Memory B cell (primary cell): ENCODE measurements around the gene DTWD1.

ENCODE experiments used
- ATAC-seq: fragments of 150-1000 bp; cut with Tn5 transposase; 2 replicates; pipeline ENCODE4 v1.10.0; 2021; ENCODE audit warnings: low read depth, mild to moderate bottlenecking, moderate library complexity
- DNase-seq, 2 donors: peaks; one replicate each; pipeline ENCODE4 v3.0.0; 2022; ENCODE audit warnings: low spot score in 2 of 2
- H3K27ac Mint-ChIP-seq: one replicate; pipeline ENCODE4 v1.8.0; 2022; ENCODE audit warnings: mild to moderate bottlenecking, moderate library complexity, mixed read lengths
- H3K27me3 Mint-ChIP-seq: one replicate; pipeline ENCODE4 v1.8.0; 2022; ENCODE audit warnings: mixed read lengths
- H3K36me3 Mint-ChIP-seq: one replicate; pipeline ENCODE4 v1.8.0; 2022; ENCODE audit warnings: mild to moderate bottlenecking, mixed read lengths
- H3K4me1 Mint-ChIP-seq: one replicate; pipeline ENCODE4 v1.8.0; 2022; ENCODE audit warnings: mixed read lengths
- H3K4me3 Mint-ChIP-seq: one replicate; pipeline ENCODE4 v1.8.0; 2022; ENCODE audit warnings: mild to moderate bottlenecking, moderate library complexity, mixed read lengths
- H3K9me3 Mint-ChIP-seq: one replicate; pipeline ENCODE4 v1.8.0; 2022; ENCODE audit warnings: mixed read lengths

Gene DTWD1

GRCh38 chr15:49622561-49622960 is 1.7 kb downstream of the DTWD1 start:
- no peak for DNase-seq
- peaks cover 2% of the 10 kb centered on the region for H3K9me3 Mint-ChIP-seq
- peaks cover 13% of the 10 kb centered on the region for H3K4me1 Mint-ChIP-seq
- no peak overlapping the region for H3K27ac Mint-ChIP-seq
- no peak overlapping the region for H3K4me3 Mint-ChIP-seq
- H3K27me3 Mint-ChIP-seq = no peaks in the 10 kb centered on the region
- peaks cover 17% of the 10 kb centered on the region for H3K36me3 Mint-ChIP-seq
- no peak for ATAC-seq

- H3K36me3 Mint-ChIP-seq = peaks cover 15% of the 10 kb centered on the region
- H3K4me3 Mint-ChIP-seq = no peak overlapping the region
- H3K4me1 Mint-ChIP-seq = peaks cover 13% of the 10 kb centered on the region
- peaks cover 2% of the 10 kb centered on the region for H3K9me3 Mint-ChIP-seq
- DNase-seq (no peak), ATAC-seq (no peak)
- no peak overlapping the region for H3K27ac Mint-ChIP-seq
- no peaks in the 10 kb centered on the region for H3K27me3 Mint-ChIP-seq
These were observed 3.2 kb downstream of the DTWD1 start for GRCh38 chr15:49624056-49624455.

GRCh38 chr15:49625460-49626036 is 4.7 kb downstream of the DTWD1 start:
- Mint-ChIP-seq H3K4me3 (no peak overlapping the region), H3K4me1 (peaks cover 10% of the 10 kb centered on the region), H3K27ac (no peak overlapping the region), H3K27me3 (no peaks in the 10 kb centered on the region), H3K9me3 (peaks cover 2% of the 10 kb centered on the region), H3K36me3 (peaks cover 19% of the 10 kb centered on the region)
- no peak for ATAC-seq
- DNase-seq = no peak

GRCh38 chr15:49627407-49627877 is 6.6 kb downstream of the DTWD1 start:
- no peak for DNase-seq
- H3K27ac Mint-ChIP-seq = no peak overlapping the region
- no peaks in the 10 kb centered on the region for H3K4me1 Mint-ChIP-seq
- peaks cover 19% of the 10 kb centered on the region for H3K36me3 Mint-ChIP-seq
- no peaks in the 10 kb centered on the region for H3K27me3 Mint-ChIP-seq
- H3K9me3 Mint-ChIP-seq = peaks cover 2% of the 10 kb centered on the region
- no peak for ATAC-seq
- no peak overlapping the region for H3K4me3 Mint-ChIP-seq

- no peak for ATAC-seq
These were observed 7.5 kb downstream of the DTWD1 start for GRCh38 chr15:49628379-49628778.

GRCh38 chr15:49637857-49638256 is 17.0 kb downstream of the DTWD1 start:
- Mint-ChIP-seq H3K4me1 (no peaks in the 10 kb centered on the region), H3K27ac (no peak overlapping the region), H3K4me3 (no peak overlapping the region), H3K9me3 (no peaks in the 10 kb centered on the region), H3K27me3 (no peaks in the 10 kb centered on the region), H3K36me3 (peaks cover 17% of the 10 kb centered on the region)
- DNase-seq (no peak), ATAC-seq (no peak)

More at GRCh38 chr15:49628379-49628778, 7.5 kb downstream of the DTWD1 start:
- Mint-ChIP-seq H3K27ac (no peak overlapping the region), H3K4me1 (no peaks in the 10 kb centered on the region), H3K27me3 (no peaks in the 10 kb centered on the region), H3K36me3 (peaks cover 19% of the 10 kb centered on the region), H3K4me3 (no peak overlapping the region), H3K9me3 (peaks cover 2% of the 10 kb centered on the region)
- no peak for DNase-seq

GRCh38 chr15:49644364-49644794 is 23.5 kb downstream of the DTWD1 start:
- Mint-ChIP-seq H3K4me3 (no peak overlapping the region), H3K4me1 (no peaks in the 10 kb centered on the region), H3K9me3 (peaks cover 2% of the 10 kb centered on the region), H3K27me3 (no peaks in the 10 kb centered on the region), H3K36me3 (peaks cover 8% of the 10 kb centered on the region), H3K27ac (no peak overlapping the region)
- DNase-seq (no peak), ATAC-seq (no peak)

GRCh38 chr15:49645277-49645676 is 24.4 kb downstream of the DTWD1 start:
- ATAC-seq (no peak), DNase-seq (no peak)
- H3K4me1 Mint-ChIP-seq = no peaks in the 10 kb centered on the region
- peaks cover 2% of the 10 kb centered on the region for H3K9me3 Mint-ChIP-seq
- H3K4me3 Mint-ChIP-seq = no peak overlapping the region
- no peak overlapping the region for H3K27ac Mint-ChIP-seq
- peaks cover 8% of the 10 kb centered on the region for H3K36me3 Mint-ChIP-seq
- H3K27me3 Mint-ChIP-seq = no peaks in the 10 kb centered on the region

- DNase-seq = no peak
- Mint-ChIP-seq H3K9me3 (peaks cover 2% of the 10 kb centered on the region), H3K4me3 (no peak overlapping the region), H3K4me1 (no peaks in the 10 kb centered on the region), H3K36me3 (peaks cover 8% of the 10 kb centered on the region), H3K27ac (no peak overlapping the region), H3K27me3 (no peaks in the 10 kb centered on the region)
- ATAC-seq = no peak
These were observed 25.1 kb downstream of the DTWD1 start for GRCh38 chr15:49645941-49646340.

GRCh38 chr15:49646891-49647290 is 26.0 kb downstream of the DTWD1 start:
- H3K9me3 Mint-ChIP-seq = peaks cover 2% of the 10 kb centered on the region
- H3K27me3 Mint-ChIP-seq = no peaks in the 10 kb centered on the region
- H3K4me3 Mint-ChIP-seq = no peak overlapping the region
- no peak for DNase-seq
- ATAC-seq = no peak
- no peak overlapping the region for H3K27ac Mint-ChIP-seq
- H3K36me3 Mint-ChIP-seq = peaks cover 6% of the 10 kb centered on the region
- H3K4me1 Mint-ChIP-seq = no peaks in the 10 kb centered on the region

GRCh38 chr15:49649987-49650386 is 29.1 kb downstream of the DTWD1 start:
- no peaks in the 10 kb centered on the region for H3K36me3 Mint-ChIP-seq
- ATAC-seq (no peak), DNase-seq (no peak)
- H3K27ac Mint-ChIP-seq = no peak overlapping the region
- peaks cover 4% of the 10 kb centered on the region for H3K27me3 Mint-ChIP-seq
- H3K9me3 Mint-ChIP-seq = peaks cover 8% of the 10 kb centered on the region
- H3K4me3 Mint-ChIP-seq = no peak overlapping the region
- H3K4me1 Mint-ChIP-seq = no peaks in the 10 kb centered on the region

GRCh38 chr15:49650676-49651075 is 29.8 kb downstream of the DTWD1 start:
- no peaks in the 10 kb centered on the region for H3K4me1 Mint-ChIP-seq
- no peak for ATAC-seq

GRCh38 chr15:49652922-49653321 is 32.1 kb downstream of the DTWD1 start:
- H3K9me3 Mint-ChIP-seq = peaks cover 6% of the 10 kb centered on the region
- ATAC-seq (no peak), DNase-seq (no peak)
- no peak overlapping the region for H3K4me3 Mint-ChIP-seq
- no peaks in the 10 kb centered on the region for H3K4me1 Mint-ChIP-seq
- H3K36me3 Mint-ChIP-seq = no peaks in the 10 kb centered on the region
- H3K27ac Mint-ChIP-seq = no peak overlapping the region
- peaks cover 4% of the 10 kb centered on the region for H3K27me3 Mint-ChIP-seq

More at GRCh38 chr15:49650676-49651075, 29.8 kb downstream of the DTWD1 start:
- Mint-ChIP-seq H3K9me3 (peaks cover 8% of the 10 kb centered on the region), H3K4me3 (no peak overlapping the region), H3K27me3 (peaks cover 4% of the 10 kb centered on the region), H3K27ac (no peak overlapping the region), H3K36me3 (no peaks in the 10 kb centered on the region)
- no peak for DNase-seq

- H3K27me3 Mint-ChIP-seq = peaks cover 10% of the 10 kb centered on the region
- ATAC-seq = no peak
- H3K36me3 Mint-ChIP-seq = peaks cover 2% of the 10 kb centered on the region
- no peak overlapping the region for H3K4me3 Mint-ChIP-seq
- H3K27ac Mint-ChIP-seq = no peak overlapping the region
- no peaks in the 10 kb centered on the region for H3K4me1 Mint-ChIP-seq
- H3K9me3 Mint-ChIP-seq = peaks cover 11% of the 10 kb centered on the region
- DNase-seq = no peak
These were observed 35.9 kb downstream of the DTWD1 start for GRCh38 chr15:49656734-49657133.

- H3K4me1 Mint-ChIP-seq = no peaks in the 10 kb centered on the region
- H3K9me3 Mint-ChIP-seq = no peaks in the 10 kb centered on the region
- DNase-seq (no peak), ATAC-seq (no peak)
- no peak overlapping the region for H3K27ac Mint-ChIP-seq
- H3K36me3 Mint-ChIP-seq = no peaks in the 10 kb centered on the region
- peaks cover 11% of the 10 kb centered on the region for H3K27me3 Mint-ChIP-seq
- no peak overlapping the region for H3K4me3 Mint-ChIP-seq
These were observed 43.9 kb downstream of the DTWD1 start for GRCh38 chr15:49664716-49665115.
